SK-N-SH (cell line): Measurements from ENCODE around the gene MEF2B. TPM values are rescaled to one million over a fixed set of nuclear protein-coding genes. Genes with fewer than 3 reads are reported as not detected.

ENCODE experiments used
- CTCF ChIA-PET: fragments of 300-600, 350-600 bp; formaldehyde crosslinking; extraction: SDS; loops from one replicate; lab custom pipeline; 2021; lab: Yijun Ruan, JAX
- POLR2A ChIA-PET: fragments of 350-600 bp; sonication (Branson Sonifier 250); formaldehyde crosslinking; extraction: SDS; loops from one replicate; lab custom pipeline; 2020; ENCODE audit warnings: antibody characterized with exemption, inconsistent platforms; lab: Yijun Ruan, JAX
- DNase-seq: peaks from one replicate; pipeline ENCODE4 v3.0.0; 2012
- H2AFZ ChIP-seq: fragments of 200-600 bp; sonication (generic); 2 replicates; pipeline ENCODE4 v1.8.1; 2016; ENCODE audit warnings: antibody characterized with exemption, mild to moderate bottlenecking, low read depth
- H3F3A ChIP-seq: fragments of 200-600 bp; sonication (generic); replicated peaks from 2 replicates; pipeline ENCODE3; 2016; ENCODE audit warnings: antibody characterized with exemption, mild to moderate bottlenecking; ENCODE audit not compliant: insufficient read depth
- H3K27ac ChIP-seq, 2 experiments: fragments of 200-500 bp in 1 of 2; fragments of 200-600 bp in 1 of 2; sonication (Bioruptor generic) in 1 of 2; sonication (generic), shearing (Covaris generic) in 1 of 2; 2 replicates each; pipeline versions ENCODE4 v1.5.1 to v1.6.1; 2014 to 2016; ENCODE audit warnings: low read depth in 2 of 2, inconsistent platforms in 1 of 2, low read length in 1 of 2, mild to moderate bottlenecking in 1 of 2, mixed read lengths in 1 of 2
- H3K27me3 ChIP-seq: fragments of 200-600 bp; sonication (generic), shearing (Covaris generic); 2 replicates; pipeline ENCODE4 v1.6.1; 2016; ENCODE audit warnings: mixed run types; ENCODE audit not compliant: insufficient read depth
- H3K36me3 ChIP-seq, 2 experiments: fragments of 200-500 bp in 1 of 2; fragments of 200-600 bp in 1 of 2; sonication (Bioruptor generic) in 1 of 2; sonication (generic) in 1 of 2; replicated peaks in 1 of 2; 2 replicates each; pipeline versions ENCODE3 to v1.5.1; 2014 to 2016; ENCODE audit warnings: low read length in 1 of 2, mild to moderate bottlenecking in 1 of 2; ENCODE audit not compliant: insufficient read depth in 2 of 2, control insufficient read depth in 1 of 2
- H3K4me1 ChIP-seq, 2 experiments: fragments of 200-500 bp in 1 of 2; fragments of 200-600 bp in 1 of 2; sonication (Bioruptor generic) in 1 of 2; sonication (generic), shearing (Covaris generic) in 1 of 2; 2 replicates each; pipeline versions ENCODE4 v1.5.1 to v1.6.1; 2014 to 2016; ENCODE audit warnings: low read depth in 1 of 2, low read length in 1 of 2, mixed run types in 1 of 2; ENCODE audit not compliant: insufficient read depth in 2 of 2, control insufficient read depth in 1 of 2
- H3K4me2 ChIP-seq: fragments of 200-600 bp; sonication (generic), shearing (Covaris generic); 2 replicates; pipeline ENCODE4 v1.6.1; 2017; ENCODE audit warnings: mixed run types
- H3K4me3 ChIP-seq, 2 experiments: fragments of 200-500 bp in 1 of 2; fragments of 200-600 bp in 1 of 2; sonication (Bioruptor generic) in 1 of 2; sonication (generic), shearing (Covaris generic) in 1 of 2; 2 replicates each; pipeline versions ENCODE4 v1.5.1 to v1.8.1; 2014 to 2016; ENCODE audit warnings: low read depth in 2 of 2, inconsistent platforms in 1 of 2, low read length in 1 of 2, mild to moderate bottlenecking in 1 of 2, mixed read lengths in 1 of 2, moderate library complexity in 1 of 2
- H3K79me2 ChIP-seq: fragments of 200-600 bp; sonication (generic); 2 replicates; pipeline ENCODE4 v1.8.1; 2017; ENCODE audit warnings: mild to moderate bottlenecking; ENCODE audit not compliant: insufficient read depth
- H3K9ac ChIP-seq: fragments of 200-600 bp; sonication (generic); 2 replicates; pipeline ENCODE4 v1.6.1; 2017; ENCODE audit warnings: mixed run types
- H3K9me2 ChIP-seq: fragments of 200-600 bp; sonication (generic); 2 replicates; pipeline ENCODE4 v1.6.1; 2017; ENCODE audit warnings: mixed run types
- H3K9me3 ChIP-seq: fragments of 200-600 bp; sonication (generic); 2 replicates; pipeline ENCODE4 v1.6.1; 2017; ENCODE audit warnings: mixed run types, mild to moderate bottlenecking, moderate library complexity
- H4K20me1 ChIP-seq: fragments of 200-600 bp; sonication (generic); 2 replicates; pipeline ENCODE4 v1.6.1; 2017; ENCODE audit warnings: mild to moderate bottlenecking, mixed run types; ENCODE audit not compliant: insufficient read depth
- ELF1 ChIP-seq: IDR thresholded peaks from 2 replicates; pipeline ENCODE4 v1.4.0; 2012
- EP300 ChIP-seq, 2 experiments: IDR thresholded peaks; 2 replicates each; pipeline versions ENCODE4 v1.4.0 to v1.6.1; 2012; ENCODE audit warnings: borderline replicate concordance in 1 of 2, low read depth in 1 of 2, low read length in 1 of 2
- FOSL2 ChIP-seq: IDR thresholded peaks from 2 replicates; pipeline ENCODE4 v1.4.0; 2012; ENCODE audit warnings: low read depth, mild to moderate bottlenecking, moderate library complexity, borderline replicate concordance
- MEF2A ChIP-seq: IDR thresholded peaks from 2 replicates; pipeline ENCODE4 v1.4.0; 2012; ENCODE audit warnings: low read depth, borderline replicate concordance
- NFIC ChIP-seq: IDR thresholded peaks from 2 replicates; pipeline ENCODE4 v1.4.0; 2012; ENCODE audit warnings: borderline replicate concordance
- NRF1 ChIP-seq: IDR thresholded peaks from 2 replicates; pipeline ENCODE4 v1.6.1; 2012; ENCODE audit warnings: low read depth, mild to moderate bottlenecking, low read length
- POLR2AphosphoS5 ChIP-seq: IDR thresholded peaks from 2 replicates; pipeline ENCODE4 v1.6.1; 2012; ENCODE audit warnings: low read depth, low read length
- RAD21 ChIP-seq: IDR thresholded peaks from 2 replicates; pipeline ENCODE4 v1.6.1; 2012; ENCODE audit warnings: mild to moderate bottlenecking, low read length
- RXRA ChIP-seq: IDR thresholded peaks from 2 replicates; pipeline ENCODE4 v1.4.0; 2012; ENCODE audit warnings: low read depth, mild to moderate bottlenecking, borderline replicate concordance
- TEAD4 ChIP-seq: IDR thresholded peaks from 2 replicates; pipeline ENCODE4 v1.4.0; 2012; ENCODE audit warnings: mild to moderate bottlenecking, borderline replicate concordance; ENCODE audit not compliant: insufficient read depth
- WGBS: methylation state at CpG from one replicate; pipeline ENCODE4 v1.1.6; 2017; ENCODE audit warnings: low lambda C conversion rate; 5-methylcytosine and 5-hydroxymethylcytosine counted together
- polyA plus RNA-seq, 3 experiments: library from polyadenylated mRNA; depleted of rRNA; stranded (reverse); fragments of >200 nt; gene quantifications; 2 replicates each; pipeline ENCODE4 v1.2.3, GENCODE V29; 2012
- TF ChIP-seq, protein P1 (sequence below): fragments of 200-600 bp; sonication (generic); IDR thresholded peaks from 2 replicates; pipeline ENCODE4 v1.6.1; 2017; ENCODE audit warnings: antibody characterized with exemption, mild to moderate bottlenecking, moderate library complexity
- TF ChIP-seq, protein P2 (sequence below): IDR thresholded peaks from 2 replicates; pipeline ENCODE4 v1.4.0; 2012; ENCODE audit warnings: low read depth, borderline replicate concordance
- TF ChIP-seq, protein P3 (sequence below): IDR thresholded peaks from 2 replicates; pipeline ENCODE4; 2012

MEF2B gene
- polyA plus RNA-seq, 1 of the 3 experiments (the other 2 are of a cell fraction) = 1.0 TPM

DNA sequence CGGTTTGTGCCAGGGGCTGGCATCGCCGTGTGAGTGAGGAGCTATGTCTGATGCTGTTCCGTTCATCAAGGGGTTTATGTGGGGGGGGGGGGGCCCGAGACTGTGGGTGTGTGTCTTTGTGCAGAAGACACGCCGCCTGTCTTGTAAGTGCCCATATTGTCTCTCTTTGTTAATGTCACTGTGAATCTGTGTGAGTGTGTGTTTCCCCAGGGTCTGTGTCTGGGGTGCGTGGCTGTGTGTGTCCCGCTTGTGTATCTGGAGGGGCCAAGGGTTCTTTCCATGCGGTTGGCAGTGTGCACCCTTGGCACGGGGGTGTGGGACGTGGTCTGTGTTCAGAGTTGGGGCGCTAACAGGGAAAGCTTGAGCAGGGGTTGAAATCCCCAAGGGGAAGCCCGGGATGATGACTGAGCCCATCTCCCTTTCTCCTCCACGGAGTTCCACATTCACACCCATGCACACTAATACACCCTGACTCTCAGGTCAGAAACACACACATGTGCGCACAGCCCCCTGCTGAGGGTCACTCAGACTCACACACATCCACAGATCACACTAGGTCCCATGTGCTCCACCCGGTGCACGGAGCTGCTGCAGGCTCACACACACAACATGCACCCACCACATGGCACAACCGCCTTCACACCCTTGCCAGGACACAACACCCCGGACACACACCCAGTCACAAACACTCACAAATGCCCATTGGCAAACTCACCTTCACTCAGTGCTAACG is 43.5 kb upstream of the MEF2B start (continued):
- TF ChIP-seq, protein P1, sequence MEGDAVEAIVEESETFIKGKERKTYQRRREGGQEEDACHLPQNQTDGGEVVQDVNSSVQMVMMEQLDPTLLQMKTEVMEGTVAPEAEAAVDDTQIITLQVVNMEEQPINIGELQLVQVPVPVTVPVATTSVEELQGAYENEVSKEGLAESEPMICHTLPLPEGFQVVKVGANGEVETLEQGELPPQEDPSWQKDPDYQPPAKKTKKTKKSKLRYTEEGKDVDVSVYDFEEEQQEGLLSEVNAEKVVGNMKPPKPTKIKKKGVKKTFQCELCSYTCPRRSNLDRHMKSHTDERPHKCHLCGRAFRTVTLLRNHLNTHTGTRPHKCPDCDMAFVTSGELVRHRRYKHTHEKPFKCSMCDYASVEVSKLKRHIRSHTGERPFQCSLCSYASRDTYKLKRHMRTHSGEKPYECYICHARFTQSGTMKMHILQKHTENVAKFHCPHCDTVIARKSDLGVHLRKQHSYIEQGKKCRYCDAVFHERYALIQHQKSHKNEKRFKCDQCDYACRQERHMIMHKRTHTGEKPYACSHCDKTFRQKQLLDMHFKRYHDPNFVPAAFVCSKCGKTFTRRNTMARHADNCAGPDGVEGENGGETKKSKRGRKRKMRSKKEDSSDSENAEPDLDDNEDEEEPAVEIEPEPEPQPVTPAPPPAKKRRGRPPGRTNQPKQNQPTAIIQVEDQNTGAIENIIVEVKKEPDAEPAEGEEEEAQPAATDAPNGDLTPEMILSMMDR = no peak
- TF ChIP-seq RAD21 (no peak), POLR2AphosphoS5 (no peak), EP300 (IDR thresholded peaks at IDR 0.05; ENCODE audit: borderline replicate concordance in 1 of 2, low read depth in 1 of 2, low read length in 1 of 2) (no peak), TEAD4 (no peak), NRF1 (no peak), ELF1 (no peak), MEF2A (no peak), NFIC (no peak), RXRA (no peak)

DNA sequence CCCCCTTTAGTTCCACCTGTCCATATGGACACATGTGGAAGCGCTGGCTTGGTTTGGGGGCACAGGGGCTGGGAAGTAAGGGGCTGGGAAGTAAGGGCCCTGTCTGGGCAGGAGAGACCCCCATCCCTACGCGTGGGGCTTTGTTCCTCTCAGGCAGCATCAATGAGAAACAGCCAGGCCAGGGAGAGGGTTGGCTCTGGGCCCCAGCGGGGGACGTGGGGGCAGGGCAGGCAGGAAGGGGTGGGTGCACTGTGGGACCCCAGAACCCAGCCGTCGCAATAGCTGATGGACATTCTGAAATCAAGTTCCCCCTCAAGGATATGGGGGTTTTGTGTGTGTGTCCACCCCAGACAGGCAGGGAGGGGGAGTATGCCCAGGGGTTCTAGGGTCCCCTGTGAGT is 42.9 kb upstream of the MEF2B start:
- Histone ChIP-seq H3K9ac (no peak overlapping the region), H3K4me1 (peaks cover 0 to 6% of the 10 kb centered on the region in 2 experiments; a peak in 1 of 4 replicates), H3K27ac (no peak overlapping the region), H3K4me3 (no peak overlapping the region), H3K27me3 (peaks cover 12% of the 10 kb centered on the region), H4K20me1 (no peaks in the 10 kb centered on the region), H3K79me2 (no peaks in the 10 kb centered on the region), H3K9me3 (no peaks in the 10 kb centered on the region), H3F3A (no peaks in the 10 kb centered on the region), H3K4me2 (no peak overlapping the region), H3K36me3 (no peaks in the 10 kb centered on the region), H2AFZ (no peak overlapping the region), H3K9me2 (no peaks in the 10 kb centered on the region)
- POLR2A ChIA-PET = no interaction called here
- TF ChIP-seq FOSL2 (no peak), EP300 (IDR thresholded peaks at IDR 0.05; ENCODE audit: borderline replicate concordance in 1 of 2, low read depth in 1 of 2, low read length in 1 of 2) (no peak), TEAD4 (no peak), NFIC (no peak)
- TF ChIP-seq, protein P2, sequence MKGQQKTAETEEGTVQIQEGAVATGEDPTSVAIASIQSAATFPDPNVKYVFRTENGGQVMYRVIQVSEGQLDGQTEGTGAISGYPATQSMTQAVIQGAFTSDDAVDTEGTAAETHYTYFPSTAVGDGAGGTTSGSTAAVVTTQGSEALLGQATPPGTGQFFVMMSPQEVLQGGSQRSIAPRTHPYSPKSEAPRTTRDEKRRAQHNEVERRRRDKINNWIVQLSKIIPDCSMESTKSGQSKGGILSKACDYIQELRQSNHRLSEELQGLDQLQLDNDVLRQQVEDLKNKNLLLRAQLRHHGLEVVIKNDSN = no peak
- TF ChIP-seq, protein P3, sequence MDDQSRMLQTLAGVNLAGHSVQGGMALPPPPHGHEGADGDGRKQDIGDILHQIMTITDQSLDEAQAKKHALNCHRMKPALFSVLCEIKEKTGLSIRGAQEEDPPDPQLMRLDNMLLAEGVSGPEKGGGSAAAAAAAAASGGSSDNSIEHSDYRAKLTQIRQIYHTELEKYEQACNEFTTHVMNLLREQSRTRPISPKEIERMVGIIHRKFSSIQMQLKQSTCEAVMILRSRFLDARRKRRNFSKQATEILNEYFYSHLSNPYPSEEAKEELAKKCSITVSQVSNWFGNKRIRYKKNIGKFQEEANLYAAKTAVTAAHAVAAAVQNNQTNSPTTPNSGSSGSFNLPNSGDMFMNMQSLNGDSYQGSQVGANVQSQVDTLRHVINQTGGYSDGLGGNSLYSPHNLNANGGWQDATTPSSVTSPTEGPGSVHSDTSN = no peak
- CTCF ChIA-PET = interaction anchor here (1.3 kb wide), 1 partner anchor 67 kb away, joined by 3 read pairs; no protein-coding TSS in a partner anchor
- 69% methylated on average over 5 of the region's 7 CpGs for WGBS
- no peak for DNase-seq
